ENCODE results near the gene TMEM132D. TPM values are rescaled to one million over a fixed set of nuclear protein-coding genes. Genes with fewer than 3 reads are reported as not detected.

The TMEM132D gene
- not detected in 5 replicates for total RNA-seq (2022; extraction: Qiagen RNA extraction; ENCODE audit: low read depth)

DNA sequence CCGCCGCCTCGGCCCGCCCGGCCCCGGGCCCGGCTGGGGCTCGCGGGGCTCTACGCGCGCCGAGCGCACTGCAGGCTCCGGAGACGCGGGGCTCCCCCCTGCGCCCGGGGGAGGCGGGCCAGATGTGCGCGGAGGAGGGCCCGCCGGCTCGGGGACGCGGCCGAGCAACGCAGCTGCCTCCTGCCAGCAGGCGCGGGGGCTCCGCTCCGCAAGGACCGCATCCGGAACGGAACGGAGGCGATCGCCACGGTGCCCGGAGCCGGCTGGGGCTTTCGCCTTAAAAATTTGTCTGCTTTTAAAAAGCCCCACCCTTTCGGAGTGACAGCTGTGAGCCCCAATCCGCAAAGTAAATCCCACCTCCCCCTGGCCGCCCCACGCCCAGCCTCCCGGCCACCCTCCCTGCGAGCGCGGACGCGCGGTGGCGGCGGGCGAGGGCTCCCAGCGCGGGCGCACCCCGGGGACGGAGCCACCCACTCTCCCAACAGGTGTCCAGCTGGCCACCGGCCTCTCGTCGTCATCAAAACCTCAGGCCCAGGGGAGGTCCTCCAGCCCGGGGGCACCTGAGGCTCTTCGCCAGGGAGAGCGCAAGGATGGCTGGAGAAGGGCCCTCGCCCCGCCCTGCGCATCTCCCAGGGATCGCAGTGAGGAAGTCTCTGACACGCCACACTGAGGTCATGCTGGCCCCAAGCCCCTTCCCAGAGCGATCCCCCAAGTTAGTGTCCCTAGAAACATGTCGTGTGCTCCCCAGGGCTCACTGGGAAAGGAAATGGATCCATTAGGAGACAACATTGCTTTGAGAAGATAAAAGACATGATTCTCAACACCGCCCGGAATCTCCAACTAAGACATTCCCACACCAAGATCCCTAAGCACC is at the start of gene TMEM132D:
TSS of gene TMEM132D (minus strand) at position 70 of the 874 bp plus-strand sequence.

Data from A549 treated with CpdA at 1 μM for 4 hours (cell line).